ENCODE measurements around the gene TACR3. TPM values are rescaled to one million over a fixed set of nuclear protein-coding genes. Genes with fewer than 3 reads are reported as not detected.
A peak's percentile ranks its signal among the peaks of the same experiment; 100 is the strongest.

The TACR3 gene
- total and polyA plus RNA-seq, 2 donors (not counting 3 experiments of a cell fraction or from before 2014, with no cell fraction given) = not detected

- no peaks in the 10 kb centered on the region for H3K36me3 ChIP-seq (ENCODE audit: control insufficient read depth in 2 of 2, extremely low read depth in 1 of 2, insufficient read depth in 2 of 2, low read length in 2 of 2)
- FAIRE-seq (peak; percentile 80), DNase-seq (ENCODE audit: low read depth, low spot score) (peak; percentile 87)
- intact Hi-C loops (cut with micrococcal nuclease) = loop anchor here (2.0 kb wide), 1 partner anchor 163 kb away; no protein-coding TSS in a partner anchor
- H3K4me2 ChIP-seq (ENCODE audit: insufficient read depth, low read length) = peak overlapping the region; percentile 79
- peak overlapping the region; percentile 18 for H3K27ac ChIP-seq (ENCODE audit: insufficient read depth, low read depth, low read length)
- no peaks in the 10 kb centered on the region for H4K20me1 ChIP-seq (replicated peaks; ENCODE audit: control insufficient read depth, extremely low read depth, insufficient read depth, low read length)
- CTCF ChIA-PET = interaction anchor here (1.1 kb wide), 1 partner anchor 194 kb away, joined by 4 read pairs; no protein-coding TSS in a partner anchor
- TF ChIP-seq GATA2 (IDR thresholded peaks at IDR 0.05; ENCODE audit: insufficient read depth, insufficient read length, low read depth, low read length) = peak; percentile 77
- no peak for TF ChIP-seq MYC (IDR thresholded peaks at IDR 0.05; ENCODE audit: low read depth, low read length)
- TF ChIP-seq MAX (IDR thresholded peaks at IDR 0.05; ENCODE audit: insufficient read depth, insufficient read length) = no peak
- no peak for TF ChIP-seq POLR2AphosphoS5 (IDR thresholded peaks at IDR 0.05; ENCODE audit: insufficient read depth, low read depth, low read length)
- H3K9me3 ChIP-seq (replicated peaks; ENCODE audit: control insufficient read depth, insufficient read depth, low read length) = no peaks in the 10 kb centered on the region
- peaks cover 15% of the 10 kb centered on the region for H3K4me1 ChIP-seq (ENCODE audit: control insufficient read depth, extremely low read depth, insufficient read depth, low read length)
- no TSS peak for BruUV-seq (replicated peaks)
- H3K9ac ChIP-seq (replicated peaks; ENCODE audit: extremely low read depth, insufficient read depth, low read length) = no peak overlapping the region
- POLR2A ChIA-PET = no interaction called here
- no peaks in the 10 kb centered on the region for H3K27me3 ChIP-seq (ENCODE audit: control insufficient read depth in 2 of 2, insufficient read depth in 2 of 2, low read length in 2 of 2)
- no peaks in the 10 kb centered on the region for H3K79me2 ChIP-seq (ENCODE audit: control insufficient read depth, insufficient read depth, low read length)
- no peaks in the 10 kb centered on the region for H3K9me1 ChIP-seq (replicated peaks; ENCODE audit: control insufficient read depth, extremely low read depth, insufficient read depth, low read length)
- no peak overlapping the region for H2AFZ ChIP-seq (ENCODE audit: low read depth, low read length)
- H3K4me3 ChIP-seq (replicated peaks in 1 of 3; ENCODE audit: insufficient read depth in 1 of 3, low read depth in 1 of 3, low read length in 3 of 3) = peak overlapping the region in 1 of 3 experiments; percentile 28
- dilution Hi-C loops (cut with MboI; ENCODE audit: extremely low pct_ligation_motif_present, low sequenced_read_pairs) = no loop called here
Observed at GRCh38 chr4:103591841-103592240, 127.9 kb downstream of the TACR3 start.

DNA sequence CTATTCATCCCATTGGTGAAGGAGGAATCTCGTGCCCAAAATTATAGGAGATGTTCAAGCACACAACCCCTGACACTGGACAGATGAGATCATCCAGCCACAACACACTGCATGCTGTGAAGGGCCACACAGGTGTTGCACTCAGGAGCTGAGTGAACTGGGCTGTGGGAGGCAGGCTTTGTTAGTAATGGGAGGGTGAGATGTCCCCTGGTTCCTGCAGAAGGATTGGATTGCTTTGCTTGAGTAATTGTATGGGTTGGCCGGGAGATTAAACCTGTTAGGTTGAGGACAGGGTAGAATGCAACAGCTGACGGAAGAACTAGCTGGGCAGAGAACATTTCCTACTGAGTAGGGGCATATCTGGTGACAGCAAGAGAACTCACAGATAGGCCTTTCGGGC is 152.2 kb downstream of the TACR3 start:
- no TSS peak for BruUV-seq (replicated peaks)

More for the DNA sequence above, 152.2 kb downstream of the TACR3 start:
- Histone ChIP-seq H3K27me3 (ENCODE audit: control insufficient read depth in 2 of 2, insufficient read depth in 2 of 2, low read length in 2 of 2) (no peaks in the 10 kb centered on the region), H2AFZ (ENCODE audit: low read depth, low read length) (no peak overlapping the region), H3K9ac (replicated peaks; ENCODE audit: extremely low read depth, insufficient read depth, low read length) (no peak overlapping the region), H3K36me3 (ENCODE audit: control insufficient read depth in 2 of 2, extremely low read depth in 1 of 2, insufficient read depth in 2 of 2, low read length in 2 of 2) (no peaks in the 10 kb centered on the region), H3K79me2 (ENCODE audit: control insufficient read depth, insufficient read depth, low read length) (no peaks in the 10 kb centered on the region), H3K4me3 (replicated peaks in 1 of 3; ENCODE audit: insufficient read depth in 1 of 3, low read depth in 1 of 3, low read length in 3 of 3) (no peak overlapping the region), H3K4me1 (ENCODE audit: control insufficient read depth, extremely low read depth, insufficient read depth, low read length) (no peaks in the 10 kb centered on the region), H3K4me2 (ENCODE audit: insufficient read depth, low read length) (no peak overlapping the region), H3K27ac (ENCODE audit: insufficient read depth, low read depth, low read length) (no peak overlapping the region), H3K9me1 (replicated peaks; ENCODE audit: control insufficient read depth, extremely low read depth, insufficient read depth, low read length) (no peaks in the 10 kb centered on the region), H4K20me1 (replicated peaks; ENCODE audit: control insufficient read depth, extremely low read depth, insufficient read depth, low read length) (no peaks in the 10 kb centered on the region), H3K9me3 (replicated peaks; ENCODE audit: control insufficient read depth, insufficient read depth, low read length) (no peaks in the 10 kb centered on the region)
- ChIA-PET CTCF (no interaction called here), POLR2A (no interaction called here)
- dilution Hi-C loops (cut with MboI; ENCODE audit: extremely low pct_ligation_motif_present, low sequenced_read_pairs) = no loop called here
- FAIRE-seq (no peak), DNase-seq (ENCODE audit: low read depth, low spot score) (no peak)
- TF ChIP-seq, protein P1, sequence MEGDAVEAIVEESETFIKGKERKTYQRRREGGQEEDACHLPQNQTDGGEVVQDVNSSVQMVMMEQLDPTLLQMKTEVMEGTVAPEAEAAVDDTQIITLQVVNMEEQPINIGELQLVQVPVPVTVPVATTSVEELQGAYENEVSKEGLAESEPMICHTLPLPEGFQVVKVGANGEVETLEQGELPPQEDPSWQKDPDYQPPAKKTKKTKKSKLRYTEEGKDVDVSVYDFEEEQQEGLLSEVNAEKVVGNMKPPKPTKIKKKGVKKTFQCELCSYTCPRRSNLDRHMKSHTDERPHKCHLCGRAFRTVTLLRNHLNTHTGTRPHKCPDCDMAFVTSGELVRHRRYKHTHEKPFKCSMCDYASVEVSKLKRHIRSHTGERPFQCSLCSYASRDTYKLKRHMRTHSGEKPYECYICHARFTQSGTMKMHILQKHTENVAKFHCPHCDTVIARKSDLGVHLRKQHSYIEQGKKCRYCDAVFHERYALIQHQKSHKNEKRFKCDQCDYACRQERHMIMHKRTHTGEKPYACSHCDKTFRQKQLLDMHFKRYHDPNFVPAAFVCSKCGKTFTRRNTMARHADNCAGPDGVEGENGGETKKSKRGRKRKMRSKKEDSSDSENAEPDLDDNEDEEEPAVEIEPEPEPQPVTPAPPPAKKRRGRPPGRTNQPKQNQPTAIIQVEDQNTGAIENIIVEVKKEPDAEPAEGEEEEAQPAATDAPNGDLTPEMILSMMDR (IDR thresholded peaks at IDR 0.05; ENCODE audit: extremely low read depth in 1 of 2, insufficient read depth in 1 of 2, low read depth in 1 of 2, low read length in 2 of 2) = no peak
- TF ChIP-seq FOS (IDR thresholded peaks at IDR 0.05; ENCODE audit: borderline replicate concordance, insufficient read depth, low read length) (no peak), JUN (IDR thresholded peaks at IDR 0.05; ENCODE audit: borderline replicate concordance, insufficient read depth, insufficient read length, low read depth) (no peak), POLR2A (IDR thresholded peaks at IDR 0.05; ENCODE audit: low read depth, low read length) (no peak), MAX (IDR thresholded peaks at IDR 0.05; ENCODE audit: insufficient read depth, insufficient read length) (no peak), GATA2 (IDR thresholded peaks at IDR 0.05; ENCODE audit: insufficient read depth, insufficient read length, low read depth, low read length) (no peak), EZH2 (IDR thresholded peaks at IDR 0.05; ENCODE audit: borderline replicate concordance, low read depth, low read length, severe bottlenecking) (no peak), MYC (IDR thresholded peaks at IDR 0.05; ENCODE audit: low read depth, low read length) (no peak), POLR2AphosphoS5 (IDR thresholded peaks at IDR 0.05; ENCODE audit: insufficient read depth, low read depth, low read length) (no peak)
- intact Hi-C loops (cut with micrococcal nuclease) = no loop called here
